ENCODE data around the gene CLEC10A.

- TF ChIP-seq CTCF (IDR thresholded peaks at IDR 0.05), result no peak
- no peak for TF ChIP-seq POLR2AphosphoS5 (IDR thresholded peaks at IDR 0.05)
- TF ChIP-seq POLR2A (IDR thresholded peaks at IDR 0.05), result no peak
- TF ChIP-seq EP300 (IDR thresholded peaks at IDR 0.05), result no peak
Observed at GRCh38 chr17:7079581-7080455, at the start of gene CLEC10A.
